NOMO-1 (cell line): ENCODE results near the gene CALML4.
"Not testable (repeated sequence)": the region's sequence is repeated elsewhere in the genome, so short reads cannot be mapped to it uniquely, and the experiment has no call there.

ENCODE experiments used
- DNase-seq, 2 experiments: peaks; one replicate each; lab custom pipeline; 2025; ENCODE audit not compliant: unreplicated experiment in 2 of 2; lab: John Stamatoyannopoulos, UW

The CALML4 gene

DNA sequence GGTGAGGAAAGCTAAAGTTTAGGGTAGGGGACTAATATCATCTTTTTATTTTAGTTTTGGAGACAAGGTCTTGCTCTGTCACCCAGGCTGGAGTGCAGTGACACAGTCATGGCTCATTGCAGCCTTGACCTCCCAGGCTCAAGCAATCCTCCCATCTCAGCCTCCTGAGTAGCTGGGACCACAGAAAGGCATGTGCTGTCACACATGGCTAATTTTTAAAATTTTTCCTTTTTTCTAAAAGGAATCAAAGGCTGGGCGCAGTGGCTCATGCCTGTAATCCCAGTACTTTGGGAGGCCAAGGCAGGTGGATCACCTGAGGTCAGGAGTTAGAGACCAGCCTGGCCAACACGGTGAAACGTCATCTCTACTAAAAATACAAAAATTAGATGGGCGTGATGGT is 20.3 kb upstream of the CALML4 start:
- not testable (repeated sequence) for DNase-seq

DNA sequence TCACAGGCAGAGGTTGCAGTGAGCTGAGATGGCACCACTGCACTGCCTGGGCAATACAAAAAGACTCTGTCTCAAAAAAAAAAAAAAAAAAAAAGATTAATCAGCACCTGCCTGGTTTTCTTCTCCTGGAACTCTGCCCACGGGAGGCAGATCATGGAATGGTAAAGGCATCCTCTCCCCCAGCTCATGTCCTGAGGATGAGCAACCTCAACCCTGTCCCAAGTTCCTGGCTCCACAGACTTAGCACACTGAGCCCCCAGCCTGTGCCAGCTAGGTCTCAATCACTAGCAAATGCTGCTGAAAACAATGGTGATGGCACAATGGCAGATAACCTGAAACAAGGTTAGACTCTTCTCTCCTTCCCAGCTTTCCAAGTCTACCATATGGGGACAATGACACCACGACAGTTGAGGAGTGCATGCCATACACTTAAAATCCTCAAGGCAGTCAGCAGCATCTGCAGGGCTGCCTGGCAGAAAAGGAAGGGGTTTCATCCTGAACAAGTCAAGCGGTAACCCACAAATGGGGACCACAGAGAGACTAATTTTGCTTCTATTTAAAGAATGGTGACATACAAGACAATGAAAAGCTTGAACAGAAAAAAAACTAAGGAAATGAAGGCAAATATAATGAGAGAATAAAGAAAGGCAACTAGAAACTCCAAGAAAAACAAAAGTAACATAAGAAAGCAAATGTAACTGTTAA is 19.6 kb upstream of the CALML4 start:
- peak; percentile 35 to 72 for DNase-seq

DNA sequence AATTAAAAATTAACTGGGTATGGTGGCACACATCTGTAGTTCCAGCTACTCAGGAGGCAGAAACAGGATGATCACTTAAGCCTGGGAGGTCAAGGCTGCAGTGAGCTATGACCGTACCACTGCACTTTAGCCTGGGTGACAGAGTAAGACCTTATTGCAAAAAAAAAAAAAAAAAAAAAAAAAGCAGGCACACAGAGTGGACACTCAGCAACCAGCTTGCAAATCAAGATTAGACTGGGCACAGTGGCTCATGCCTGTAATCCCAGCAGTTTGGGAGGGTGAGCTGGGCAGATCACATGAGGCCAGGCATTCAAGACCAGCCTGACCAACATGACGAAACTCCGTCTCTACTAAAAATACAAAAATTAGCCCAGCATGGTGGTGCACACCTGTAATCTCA is 19.0 kb upstream of the CALML4 start:
- no peak for DNase-seq

DNA sequence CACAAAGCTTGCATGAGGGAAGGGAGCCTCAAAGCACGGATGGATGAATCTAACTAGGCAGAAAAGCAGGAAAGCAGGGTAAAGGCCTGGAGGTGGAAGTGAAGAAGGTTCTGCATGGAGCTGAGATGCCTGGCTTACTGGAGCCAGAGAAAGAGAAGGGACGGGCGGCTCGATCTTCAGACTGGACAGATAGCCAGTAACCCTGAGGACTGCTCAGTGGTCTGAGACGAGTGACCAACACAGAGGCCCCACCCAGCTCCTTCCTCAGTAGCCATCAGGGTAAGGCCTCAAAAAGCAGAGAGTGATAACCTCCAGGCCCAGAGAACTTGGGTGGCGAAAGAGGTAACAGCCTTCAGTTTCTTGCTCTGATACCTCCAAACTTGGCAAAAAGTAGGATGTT is 18.0 kb upstream of the CALML4 start:
- no peak for DNase-seq

DNA sequence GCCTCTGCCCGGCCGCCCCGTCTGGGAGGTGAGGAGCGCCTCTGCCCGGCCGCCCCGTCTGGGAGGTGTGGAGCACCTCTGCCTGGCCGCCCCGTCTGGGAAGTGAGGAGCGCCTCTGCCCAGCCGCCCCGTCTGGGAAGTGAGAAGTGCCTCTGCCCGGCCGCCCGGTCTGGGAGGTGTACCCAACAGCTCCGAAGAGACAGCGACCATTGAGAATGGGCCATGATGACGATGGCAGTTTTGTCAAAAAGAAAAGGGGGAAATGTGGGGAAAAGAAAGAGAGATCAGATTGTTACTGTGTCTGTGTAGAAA is 17.3 kb upstream of the CALML4 start:
- not testable (repeated sequence) for DNase-seq

DNA sequence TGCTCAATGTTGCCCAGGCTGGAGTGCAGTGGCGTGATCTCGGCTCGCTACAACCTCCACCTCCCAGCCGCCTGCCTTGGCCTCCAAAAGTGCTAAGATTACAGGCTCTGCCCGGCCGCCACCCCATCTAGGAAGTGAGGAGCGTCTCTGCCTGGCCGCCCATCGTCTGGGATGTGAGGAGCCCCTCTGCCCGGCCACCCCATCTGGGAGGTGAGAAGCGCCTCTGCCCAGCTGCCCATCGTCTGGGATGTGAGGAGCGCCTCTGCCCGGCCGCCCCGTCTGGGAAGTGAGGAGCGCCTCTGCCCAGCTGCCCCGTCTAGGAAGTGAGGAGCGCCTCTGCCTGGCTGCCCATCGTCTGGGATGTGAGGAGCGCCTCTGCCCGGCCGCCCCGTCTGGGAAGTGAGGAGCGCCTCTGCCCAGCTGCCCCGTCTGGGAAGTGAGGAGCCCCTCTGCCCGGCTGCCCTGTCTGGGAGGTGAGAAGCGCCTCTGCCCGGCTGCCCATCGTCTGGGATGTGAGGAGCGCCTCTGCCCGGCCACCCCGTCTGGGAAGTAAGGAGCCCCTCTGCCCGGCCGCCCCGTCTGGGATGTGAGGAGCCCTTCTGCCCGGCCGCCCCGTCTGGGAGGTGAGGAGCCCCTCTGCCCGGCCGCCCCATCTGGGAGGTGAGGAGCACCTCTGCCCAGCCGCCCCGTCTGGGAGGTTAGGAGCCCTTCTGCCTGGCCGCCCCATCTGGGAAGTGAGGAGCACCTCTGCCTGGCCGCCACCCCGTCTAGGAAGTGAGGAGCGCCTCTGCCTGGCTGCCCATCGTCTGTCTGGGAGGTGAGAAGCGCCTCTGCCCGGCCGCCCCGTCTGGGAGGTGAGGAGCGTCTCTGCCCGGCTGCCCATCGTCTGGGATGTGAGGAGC is 16.6 kb upstream of the CALML4 start:
- not testable (repeated sequence) for DNase-seq

DNA sequence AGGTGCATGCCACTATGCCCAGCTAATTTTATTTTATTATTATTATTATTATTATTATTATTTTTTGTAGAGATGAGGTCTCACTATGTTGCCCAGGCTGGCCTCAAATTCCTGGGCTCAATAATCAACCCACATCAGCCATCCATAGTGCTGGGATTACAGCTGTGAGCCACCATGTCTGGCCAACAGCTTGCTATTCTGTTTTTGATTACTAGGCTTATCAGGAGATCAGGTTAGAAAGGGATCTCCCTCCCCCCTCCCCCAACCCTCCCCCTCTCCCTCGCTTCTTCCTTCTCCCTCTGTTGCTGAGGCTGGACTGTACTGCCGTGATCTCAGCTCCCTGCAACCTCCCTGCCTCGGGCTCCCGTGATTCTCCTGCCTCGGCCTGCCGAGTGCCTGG is 15.8 kb upstream of the CALML4 start:
- DNase-seq = no peak

DNA sequence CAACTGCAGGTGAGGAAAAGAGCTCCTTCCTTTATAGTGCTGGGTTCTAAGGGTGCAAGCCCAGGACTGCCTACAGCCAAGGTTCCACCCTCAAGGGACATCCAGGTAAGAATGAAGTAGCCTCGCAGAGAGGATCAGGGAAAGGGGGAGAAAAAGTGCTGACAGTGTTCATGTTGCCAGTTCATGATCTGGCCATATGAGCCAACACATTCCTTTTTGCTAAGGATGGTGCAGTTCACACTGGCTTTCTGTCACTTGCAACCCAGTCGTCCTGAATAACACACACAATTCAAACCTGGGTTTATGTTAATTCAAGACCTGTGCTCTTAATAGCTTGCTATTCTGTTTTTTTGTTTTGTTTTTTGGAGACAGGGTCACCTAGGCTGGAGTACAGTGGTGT is 15.4 kb upstream of the CALML4 start:
- DNase-seq = no peak

DNA sequence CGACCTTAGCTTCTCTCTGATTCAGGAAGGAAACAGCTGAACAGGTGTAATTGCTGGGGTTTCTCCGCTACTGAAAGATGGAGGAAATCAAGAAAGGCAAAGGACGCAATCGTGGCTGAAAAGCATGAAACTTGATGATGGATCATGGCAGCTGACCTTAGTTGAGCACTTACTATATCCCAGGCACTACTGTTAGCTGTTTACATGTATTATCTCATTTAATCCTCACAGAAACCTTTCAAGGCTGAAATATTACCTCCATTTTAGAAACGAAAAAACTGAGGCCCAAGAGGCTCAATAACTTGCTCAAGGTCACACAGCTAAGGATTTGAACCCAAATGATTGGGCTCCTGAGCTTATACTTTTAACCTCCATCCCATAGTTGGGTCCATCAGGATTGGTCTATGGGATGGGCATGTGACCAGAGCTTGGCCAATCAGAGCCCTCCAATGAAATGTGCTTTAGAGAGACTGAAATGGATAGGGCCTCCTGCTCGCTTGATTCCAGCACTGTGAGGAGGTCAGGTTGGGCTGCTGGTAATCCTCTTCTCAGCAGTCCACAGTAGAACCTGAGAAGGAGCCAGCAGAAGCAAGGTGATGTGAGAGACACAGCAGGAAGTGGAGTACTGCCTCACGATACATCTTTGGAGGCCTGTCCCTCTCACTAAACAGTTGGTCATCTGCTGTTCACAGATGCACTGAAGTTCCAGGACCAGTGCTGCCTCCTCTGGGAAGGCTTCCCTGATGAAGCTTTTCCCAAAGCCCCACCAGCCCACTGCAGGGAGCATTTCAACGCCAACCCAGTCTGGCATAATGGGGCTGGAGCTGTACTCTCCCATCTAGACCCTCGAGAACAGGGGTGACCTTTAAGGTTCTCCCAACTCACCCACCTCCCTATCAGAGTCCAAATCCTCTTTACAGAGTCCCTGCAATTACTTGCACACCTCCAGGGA is 14.0 kb upstream of the CALML4 start:
- no peak for DNase-seq

DNA sequence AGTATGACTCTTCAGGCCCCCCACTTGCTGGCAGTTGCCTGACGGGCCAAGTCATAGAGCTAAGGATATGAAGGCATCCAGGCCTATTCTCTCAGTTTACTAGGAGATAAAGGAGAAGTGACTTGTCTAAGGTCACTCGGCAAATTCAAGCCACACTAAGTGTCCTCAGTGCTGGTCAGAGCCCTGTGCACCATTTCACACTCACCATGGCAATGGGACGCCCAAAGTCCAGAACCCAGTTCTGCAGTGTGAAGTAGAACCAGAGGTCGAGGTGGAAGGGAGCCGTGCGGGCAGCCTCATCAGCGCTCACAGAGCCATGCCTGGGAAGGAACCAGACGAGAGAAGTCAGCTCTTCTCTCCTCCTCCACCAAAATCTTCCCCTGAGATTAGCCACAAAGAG is 13.2 kb upstream of the CALML4 start:
- no peak for DNase-seq

DNA sequence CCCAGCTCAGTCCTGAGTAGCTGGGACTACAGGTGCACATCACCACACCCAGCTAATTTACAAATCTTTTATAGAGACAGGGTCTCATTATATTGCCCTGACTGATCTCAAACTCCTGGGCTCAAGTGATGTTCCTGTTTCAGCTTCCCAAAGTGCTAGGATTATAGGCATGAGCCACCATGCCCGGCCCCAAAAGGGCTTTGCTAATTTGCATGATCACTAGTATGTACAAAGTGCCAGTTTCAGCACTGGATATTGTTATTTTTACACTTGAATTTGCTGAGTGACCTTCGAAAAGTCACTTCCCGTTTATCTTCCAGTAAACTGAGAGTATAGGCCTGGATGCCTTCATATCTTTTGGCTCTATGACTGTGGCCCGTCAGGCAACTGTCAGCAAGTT is 12.2 kb upstream of the CALML4 start:
- no peak for DNase-seq

DNA sequence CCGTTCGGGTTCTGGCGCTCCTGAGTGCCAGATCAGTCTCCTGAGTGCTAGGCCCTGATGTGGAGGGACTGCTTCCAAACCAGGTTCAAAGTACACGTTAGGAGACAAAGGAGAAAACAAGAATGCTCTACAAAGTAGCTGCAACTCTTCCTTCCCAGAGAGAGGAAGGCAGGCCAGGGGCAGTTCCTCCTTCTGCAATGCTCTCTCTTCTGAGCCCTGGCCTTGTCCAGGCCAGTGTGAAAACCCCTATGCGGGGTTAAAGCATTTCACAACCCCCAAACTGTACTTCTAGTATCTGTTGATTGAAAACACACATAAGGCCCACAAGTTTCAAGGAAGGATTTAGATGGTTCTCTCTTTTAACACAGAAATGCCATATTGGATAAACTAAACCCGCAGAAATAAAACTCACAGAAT is 9.7 kb upstream of the CALML4 start:
- no peak for DNase-seq

DNA sequence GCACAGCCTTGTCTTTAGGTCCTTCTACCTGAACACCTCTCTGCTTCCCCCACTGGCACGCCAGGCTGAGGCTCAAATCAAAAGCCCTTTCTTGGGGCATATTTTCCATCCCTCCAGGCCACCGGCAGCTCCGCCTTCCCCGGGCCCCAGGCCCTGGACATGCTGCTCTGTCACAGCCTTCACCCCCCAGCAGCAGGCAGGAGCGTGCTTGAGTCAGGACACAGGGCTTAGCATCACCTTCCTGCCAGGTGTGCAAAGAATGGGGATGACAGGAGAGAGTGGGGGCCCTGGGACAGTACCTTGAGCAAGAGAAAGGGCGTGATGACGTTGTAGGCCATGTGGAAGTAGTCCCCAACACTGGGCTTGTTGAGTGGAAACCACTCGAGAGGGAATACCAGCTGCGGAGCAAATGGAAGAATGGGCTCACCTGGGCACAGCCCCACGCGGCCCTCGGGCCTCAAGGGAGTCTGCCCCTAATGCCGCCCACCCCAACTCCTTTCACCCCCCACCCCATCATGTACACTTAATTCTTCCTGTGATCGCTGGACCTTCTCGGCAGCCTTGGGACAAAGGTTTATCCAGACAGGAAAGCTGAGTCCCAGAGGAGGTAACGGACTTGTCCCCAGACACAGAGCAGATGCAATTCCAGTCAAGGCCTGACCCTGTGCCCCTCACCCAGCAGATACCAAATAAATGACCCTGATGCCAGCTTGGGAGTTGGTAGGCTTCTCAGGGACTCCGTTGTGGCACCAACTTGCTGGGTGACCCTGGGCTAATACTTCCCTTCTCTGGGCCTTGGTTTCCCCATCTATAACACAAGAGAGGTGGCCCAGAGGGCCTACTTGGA is 9.1 kb upstream of the CALML4 start:
- no peak for DNase-seq

DNA sequence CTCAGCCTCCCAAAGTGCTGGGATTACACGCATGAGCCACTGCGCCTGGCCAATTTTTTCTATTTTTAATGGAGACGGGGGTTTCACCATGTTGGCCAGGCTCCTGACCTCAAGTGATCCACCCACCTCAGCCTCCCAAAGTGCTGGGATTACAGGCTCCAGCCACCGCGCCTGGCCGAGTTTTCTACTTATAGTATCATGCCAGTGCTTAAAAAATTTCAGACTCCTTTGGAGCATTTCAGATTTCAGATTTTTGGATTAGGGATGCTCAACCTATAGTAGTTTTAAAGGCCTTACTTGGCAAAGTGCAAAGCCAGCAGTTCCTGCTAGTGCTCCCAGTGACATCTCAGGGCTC is 8.3 kb upstream of the CALML4 start:
- DNase-seq = not testable (repeated sequence)

DNA sequence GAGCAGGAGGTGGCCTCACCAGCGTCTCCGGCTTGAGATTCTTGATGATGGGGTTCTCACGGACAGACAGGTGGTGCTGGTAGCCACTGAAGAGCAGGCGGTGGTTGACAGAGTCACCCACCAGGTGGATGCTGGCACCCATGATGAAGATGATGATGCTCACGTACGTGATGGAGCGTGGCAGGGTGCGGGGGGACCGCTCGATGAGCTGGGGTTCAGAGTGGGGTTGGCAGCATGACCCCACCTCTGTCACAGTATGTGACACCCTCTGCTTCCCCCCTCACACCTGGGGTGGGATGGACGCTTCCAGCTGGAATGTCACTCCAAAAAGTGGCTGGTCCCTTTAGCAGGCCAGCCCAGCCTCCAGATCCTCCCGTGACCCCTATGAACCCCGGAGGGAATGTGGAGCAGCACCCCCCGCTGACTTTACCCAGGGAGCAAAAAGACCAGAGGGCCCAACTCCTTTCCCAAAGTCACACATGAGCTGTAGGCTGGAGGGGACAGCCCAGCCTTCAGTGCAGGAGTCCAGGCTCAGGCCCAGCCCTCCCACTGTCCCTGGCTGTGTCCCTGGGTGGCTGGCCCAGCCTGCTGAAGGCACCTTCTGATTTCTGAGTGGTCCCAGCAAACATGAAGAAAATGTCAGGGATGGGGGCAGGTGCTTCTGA is 6.7 kb upstream of the CALML4 start:
- DNase-seq = no peak

DNA sequence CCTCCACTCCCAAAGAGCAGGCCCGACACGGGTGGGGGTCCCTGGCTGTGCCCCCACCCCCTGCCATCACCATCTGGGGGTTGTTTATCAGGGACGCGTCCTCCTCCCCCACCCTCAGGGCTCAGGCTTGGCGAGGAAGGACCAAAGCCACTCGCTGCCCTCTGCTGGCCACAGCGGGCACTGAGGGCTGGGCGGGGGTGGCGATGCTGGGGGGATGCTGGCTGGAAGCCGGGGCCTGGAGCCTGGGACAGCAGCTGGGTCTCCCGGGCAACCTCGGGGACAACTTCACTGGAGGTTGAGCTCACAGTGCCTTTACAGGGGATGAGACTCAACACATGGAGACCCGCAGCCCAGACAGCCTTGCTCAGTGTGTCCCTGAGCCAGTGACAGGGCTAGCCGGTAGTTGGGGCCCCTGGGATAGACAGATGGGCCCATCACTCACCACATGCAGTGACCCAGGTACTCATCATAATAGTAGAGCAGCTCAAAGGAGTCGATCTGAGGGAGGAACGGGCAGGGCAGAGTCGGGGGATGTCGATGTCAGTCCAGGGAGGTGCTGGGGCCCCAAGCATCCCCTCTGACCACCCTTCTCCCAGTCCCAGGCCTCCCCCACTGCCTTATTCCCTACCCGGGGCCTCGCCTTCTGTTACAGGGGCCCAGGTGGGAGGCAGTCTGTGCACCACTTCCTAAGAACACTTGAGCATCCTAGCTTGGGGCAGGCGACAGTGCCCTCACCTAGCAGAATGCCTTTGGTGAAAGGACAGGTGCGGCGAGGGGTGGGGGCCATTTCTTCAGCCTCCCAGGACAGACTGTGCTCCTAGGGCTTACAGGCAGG is 5.9 kb upstream of the CALML4 start:
- peak; percentile 20 to 28 for DNase-seq

DNA sequence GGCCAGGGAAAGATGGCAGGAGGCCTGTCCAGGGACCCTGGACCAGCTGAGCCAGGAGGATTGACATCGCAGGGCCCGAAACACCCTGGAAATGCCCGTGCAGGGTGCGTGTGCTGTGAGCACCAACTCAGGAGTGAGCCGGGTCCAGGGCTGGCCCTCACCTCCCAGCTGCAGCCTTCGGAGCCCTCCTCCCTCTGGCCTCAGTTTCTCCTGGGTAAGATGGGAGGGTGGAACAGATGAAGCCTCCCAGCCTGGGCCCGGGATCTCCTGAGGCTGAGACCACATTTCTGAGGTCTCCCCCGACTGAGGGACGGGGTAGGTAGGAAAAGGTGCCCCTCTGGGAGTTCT is 5.3 kb upstream of the CALML4 start:
- no peak for DNase-seq

DNA sequence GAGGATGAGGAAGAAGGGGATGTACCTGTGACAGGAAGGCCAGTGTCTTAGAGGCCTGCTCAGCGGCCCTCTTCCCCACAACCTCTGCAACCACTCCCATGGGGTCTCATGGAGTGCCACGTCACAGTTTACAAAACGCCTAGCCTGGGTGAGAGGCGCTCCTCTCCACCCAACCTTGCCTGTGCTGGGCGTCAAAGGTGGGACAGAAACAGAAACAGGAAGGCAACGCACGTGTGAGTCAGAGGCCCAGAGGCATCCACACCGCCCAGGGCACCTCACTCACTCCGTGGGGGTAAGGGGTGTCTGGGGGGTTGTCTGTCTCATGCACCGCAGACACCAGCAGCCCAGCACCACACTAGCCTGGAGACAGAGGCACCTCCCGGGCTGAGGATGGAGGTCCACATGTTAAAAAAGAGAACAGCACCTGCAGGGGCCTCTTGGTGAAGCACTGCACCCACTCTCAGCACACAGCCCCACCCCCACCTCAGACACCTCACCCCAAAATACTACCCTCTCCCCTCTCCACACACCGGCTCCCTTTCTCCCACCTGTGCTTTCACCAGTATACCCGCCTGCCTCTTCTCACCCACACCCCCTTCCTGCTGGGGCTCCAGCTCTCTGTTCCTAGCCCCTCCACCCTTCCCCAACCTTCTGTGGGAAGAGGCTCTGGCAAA is 4.7 kb upstream of the CALML4 start:
- DNase-seq = no peak

DNA sequence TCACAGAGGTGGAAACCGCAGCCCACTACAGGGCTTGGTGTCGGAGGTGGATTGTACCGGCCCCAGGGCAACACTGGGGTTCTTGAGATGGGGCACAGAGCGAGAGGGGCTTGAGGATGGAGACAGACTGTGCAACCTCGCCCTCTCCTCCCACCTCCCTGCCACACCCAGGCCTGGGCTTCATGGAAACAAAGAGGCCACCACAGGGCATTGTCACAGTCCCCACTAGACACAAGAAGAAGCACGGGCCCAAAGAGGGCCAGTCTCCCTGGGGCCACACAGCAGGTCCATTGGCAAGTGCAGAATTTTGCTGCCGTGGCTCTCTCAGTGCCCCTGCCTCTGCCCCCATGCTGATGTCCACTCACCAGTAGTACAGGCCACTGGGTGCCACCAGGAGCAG is 4.1 kb upstream of the CALML4 start:
- DNase-seq = no peak
